ENCODE data around the gene HAUS7. TPM values are rescaled to one million over a fixed set of nuclear protein-coding genes. Genes with fewer than 3 reads are reported as not detected.

The HAUS7 gene
- 10 to 100 TPM; 38.7 to 39.3 TPM for total RNA-seq

DNA sequence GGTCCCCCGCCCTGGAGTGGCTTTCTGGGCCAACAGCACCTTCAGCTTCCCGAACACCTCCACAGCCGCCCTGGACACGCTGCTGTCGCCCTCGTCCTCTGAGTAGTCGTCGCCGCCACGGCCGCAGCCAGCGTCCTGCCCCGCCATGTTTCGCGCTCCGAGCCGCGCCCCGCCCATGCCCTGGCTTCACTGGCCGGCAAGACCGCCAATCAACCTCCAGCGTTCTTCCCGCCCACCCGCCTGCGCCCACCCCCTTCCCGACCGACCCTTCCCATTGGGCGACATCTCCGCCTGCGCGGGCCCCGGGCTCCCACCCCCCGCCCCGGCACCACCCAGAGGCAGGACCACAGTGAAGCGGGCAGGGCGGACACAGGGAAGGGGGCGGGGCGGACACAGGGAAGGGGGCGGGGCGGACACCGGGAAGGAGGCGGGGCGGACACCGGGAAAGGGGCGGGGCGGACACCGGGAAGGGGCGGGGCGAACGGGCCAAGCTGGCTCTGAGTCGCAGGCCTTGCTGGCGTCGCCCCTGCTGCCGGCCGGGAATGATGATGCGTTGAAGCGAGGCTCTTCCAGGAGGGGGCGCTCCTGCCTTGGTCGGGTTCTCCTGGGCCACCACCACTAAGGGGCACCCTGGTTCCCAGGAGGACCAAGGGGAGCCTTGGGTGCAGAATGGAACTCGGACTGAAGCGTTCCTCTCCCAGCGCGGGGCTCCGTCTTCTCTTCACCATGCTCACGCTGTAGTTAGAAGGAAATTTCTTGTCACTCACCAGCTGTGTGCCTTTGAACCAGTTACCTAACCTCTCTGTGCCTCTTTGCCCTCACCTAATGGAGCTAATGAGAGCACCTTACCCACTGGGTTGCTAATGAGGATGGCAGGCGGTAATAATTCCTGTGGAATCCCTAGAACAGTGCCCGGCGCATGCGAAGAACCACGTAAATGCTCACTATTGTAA, at the start of gene HAUS7:
TSS of gene HAUS7 (minus strand) at position 166 of the 953 bp plus-strand sequence. CDS start at position 147, 19 bp downstream.

GRCh38 chrX:153517423-153517822, 47.0 kb upstream of the HAUS7 start, which contains the start of gene ATP2B3:
Gene ATP2B3, plus strand, starts transcription at chrX:153517642. Its CDS starts 18,606 bp downstream, at chrX:153536248.

DNA sequence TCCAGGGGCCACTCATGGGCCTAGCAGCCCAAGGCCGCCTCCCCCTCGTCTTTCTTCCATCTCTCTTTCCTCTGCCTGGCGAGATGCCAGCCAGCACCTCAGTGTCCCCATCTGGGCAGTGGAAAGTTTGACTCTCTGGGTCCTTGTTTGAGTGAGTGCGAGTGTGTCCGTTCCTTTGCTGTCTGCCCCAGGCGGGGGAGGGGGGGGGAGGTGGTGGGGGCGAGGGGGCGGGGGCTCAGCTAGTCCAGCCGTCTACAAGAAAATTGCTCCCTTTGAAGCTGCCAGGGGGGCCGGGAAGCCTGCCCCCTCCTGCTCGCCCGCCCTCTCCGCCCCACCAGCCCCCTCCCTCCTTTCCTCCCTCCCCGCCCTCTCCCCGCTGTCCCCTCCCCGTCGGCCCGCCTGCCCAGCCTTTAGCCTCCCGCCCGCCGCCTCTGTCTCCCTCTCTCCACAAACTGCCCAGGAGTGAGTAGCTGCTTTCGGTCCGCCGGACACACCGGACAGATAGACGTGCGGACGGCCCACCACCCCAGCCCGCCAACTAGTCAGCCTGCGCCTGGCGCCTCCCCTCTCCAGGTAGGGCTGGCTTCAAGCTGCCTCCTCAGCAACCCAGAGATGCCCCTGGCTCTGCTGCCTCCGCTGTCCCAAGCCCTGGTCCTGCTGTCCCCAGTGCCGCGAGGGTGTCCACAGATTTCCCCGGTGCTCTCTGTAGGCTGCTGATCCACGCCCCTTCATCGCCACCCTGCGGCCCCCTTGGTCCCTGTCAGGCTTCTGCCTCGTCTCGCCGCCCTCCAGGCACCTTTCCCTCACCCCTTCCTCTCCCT, 24.4 kb upstream of the HAUS7 start, which contains the start of gene BGN:
TSS of gene BGN (plus strand) at position 440 of the 821 bp plus-strand sequence. CDS start 9,652 bp downstream, outside the sequence.

DNA sequence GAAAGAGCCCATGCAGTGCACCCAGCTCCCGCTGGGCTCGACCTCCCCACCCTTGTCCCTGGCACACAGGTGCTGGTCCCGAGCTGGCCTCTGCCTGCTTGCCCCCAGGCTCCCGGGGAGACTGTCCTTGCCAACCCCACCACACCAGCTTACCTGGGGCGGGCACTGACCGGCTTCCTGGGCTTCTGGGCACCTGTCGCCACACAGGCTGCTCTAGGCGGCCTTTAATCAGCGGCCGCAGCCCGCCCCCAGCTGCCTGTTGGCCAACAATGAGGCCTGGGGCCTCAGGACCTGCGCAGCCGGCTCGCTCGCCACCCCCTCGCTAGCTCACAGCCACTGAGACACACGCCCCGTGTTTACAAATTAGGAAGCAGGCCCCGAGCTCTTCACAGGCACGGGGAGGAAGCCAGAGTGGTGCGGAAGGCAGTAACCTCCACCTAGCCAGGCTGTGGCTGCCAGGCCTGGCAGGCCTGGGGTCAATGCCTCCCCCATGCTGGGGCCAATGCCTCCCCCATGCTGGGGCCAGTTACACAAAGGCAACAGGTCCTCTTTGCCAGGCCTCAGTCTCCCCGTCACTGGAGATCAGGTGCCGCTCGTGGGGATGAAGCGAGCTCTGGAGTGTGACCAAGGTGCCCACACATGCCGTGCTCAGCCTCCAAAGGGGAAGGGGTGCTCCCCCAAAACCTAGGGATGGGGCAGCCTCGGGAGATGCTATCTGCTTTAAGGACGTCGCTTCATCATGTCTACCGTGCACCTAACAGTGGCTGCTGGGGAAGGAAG, 24.3 kb downstream of the HAUS7 start, which contains the start of gene TREX2:
TSS of gene TREX2 (minus strand) at position 201 of the 780 bp plus-strand sequence. CDS start 626 bp downstream, outside the sequence.

DNA sequence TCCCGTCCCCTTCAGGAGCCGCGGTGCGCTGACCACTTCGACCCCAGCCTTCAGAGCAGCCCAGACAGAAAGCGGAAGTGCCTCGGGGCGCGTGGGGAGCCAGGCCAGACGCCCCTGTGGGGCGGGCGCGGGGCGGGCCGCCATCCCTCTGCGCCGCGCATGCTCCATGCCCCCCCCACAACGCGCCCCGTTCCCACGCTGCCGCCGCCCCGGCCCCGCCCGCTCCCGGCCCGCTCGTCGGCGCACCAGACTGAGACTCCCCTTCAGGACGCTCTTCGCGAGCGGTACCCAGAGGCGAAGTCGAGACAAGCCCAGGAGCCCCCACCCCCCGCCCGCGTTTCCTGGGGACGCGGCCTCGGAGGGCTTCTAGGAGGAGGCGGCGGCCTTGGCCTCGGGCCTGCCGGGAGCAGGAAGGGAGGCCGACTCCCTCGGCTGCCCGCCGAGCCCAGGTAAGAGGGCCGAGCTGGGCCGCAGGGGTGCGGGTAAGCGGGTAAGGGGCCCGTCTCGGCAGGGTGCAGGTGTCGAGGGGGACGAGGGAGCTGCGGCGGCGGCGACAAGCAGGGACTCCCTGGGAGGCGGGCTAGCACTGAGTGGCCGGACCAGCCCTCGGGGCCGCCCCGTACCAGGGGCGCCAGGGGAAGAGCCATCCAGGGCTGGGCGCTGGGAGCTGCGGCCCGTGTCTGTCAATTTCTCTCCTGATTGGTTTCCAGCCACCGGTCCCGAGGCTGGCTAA, 59.0 kb downstream of the HAUS7 start, which contains the start of gene ZFP92:
TSS of gene ZFP92 (plus strand) at position 218 of the 733 bp plus-strand sequence. CDS start 6,851 bp downstream, outside the sequence.

GRCh38 chrX:153401133-153401764, 69.1 kb downstream of the HAUS7 start, which contains the start of gene PNMA6E:
Gene PNMA6E, minus strand, starts transcription at chrX:153401350. Its CDS starts 2,501 bp downstream, at chrX:153398849.

Other genes with a start within 250 kb of the HAUS7 start
- gene PNMA6F, start 148.8 kb downstream of the HAUS7 start, total RNA-seq: not detected
- 10 to 100 TPM; 29.5 to 30.1 TPM for gene ZNF275, start 136.4 kb downstream of the HAUS7 start, total RNA-seq
- gene PNMA6E, start 69.2 kb downstream of the HAUS7 start, total RNA-seq: not detected
- gene ZFP92, start 59.1 kb downstream of the HAUS7 start, total RNA-seq: 1 to 10 TPM; 1.0 to 1.3 TPM
- gene TREX2, start 24.5 kb downstream of the HAUS7 start, total RNA-seq: 1 to 10 TPM; 2.4 TPM
- under 1 TPM in 1 of 2 experiments, not detected in 1; 0.17 TPM for gene BGN, start 24.4 kb upstream of the HAUS7 start, total RNA-seq
- under 1 TPM in 1 of 2 experiments, not detected in 1; 0.05 TPM for gene ATP2B3, start 47.1 kb upstream of the HAUS7 start, total RNA-seq
- 10 to 100 TPM; 22.9 to 23.6 TPM for gene CCNQ, start 128.6 kb upstream of the HAUS7 start, total RNA-seq
- gene DUSP9, start 176.6 kb upstream of the HAUS7 start, total RNA-seq: not detected
- under 1 TPM; 0.43 to 0.87 TPM for gene PNCK, start 203.2 kb upstream of the HAUS7 start, total RNA-seq
- gene SLC6A8, start 217.3 kb upstream of the HAUS7 start, total RNA-seq: 1 to 10 TPM; 1.4 to 1.5 TPM

Measured in activated naive CD4-positive, alpha-beta T cell treated with anti-CD3 and anti-CD28 coated beads, Interleukin-2, amount 10 ng/mL, durations not matched to agents 5 hours and 36 hours (primary cell).